OCI-LY1 (cell line): Measurements from ENCODE around the gene ENTPD7.
"Not testable (repeated sequence)": the region's sequence is repeated elsewhere in the genome, so short reads cannot be mapped to it uniquely, and the experiment has no call there.

Source experiments
- H2AFZ ChIP-seq: fragments of 200-600 bp; sonication (generic), shearing (Covaris generic); 2 replicates; pipeline ENCODE4 v1.6.0; 2014; ENCODE audit warnings: antibody characterized with exemption, mild to moderate bottlenecking, low read length
- H3F3A ChIP-seq: fragments of 200-600 bp; sonication (generic), shearing (Covaris generic); 2 replicates; pipeline ENCODE4 v1.6.0; 2014; ENCODE audit warnings: mild to moderate bottlenecking, antibody characterized with exemption, low read length, moderate library complexity; ENCODE audit not compliant: insufficient read depth
- H3K27ac ChIP-seq: fragments of 200-600 bp; sonication (generic); 2 replicates; pipeline ENCODE4 v1.5.1; 2014; ENCODE audit warnings: low read length, mixed run types, mild to moderate bottlenecking, low read depth; ENCODE audit not compliant: poor library complexity, severe bottlenecking
- H3K27me3 ChIP-seq: fragments of 200-600 bp; sonication (generic); 2 replicates; pipeline ENCODE4 v1.6.0; 2014; ENCODE audit warnings: antibody characterized with exemption, mild to moderate bottlenecking, low read length, moderate library complexity; ENCODE audit not compliant: insufficient read depth
- H3K36me3 ChIP-seq: fragments of 200-600 bp; sonication (generic); 2 replicates; pipeline ENCODE4 v1.6.1; 2014; ENCODE audit warnings: mild to moderate bottlenecking, antibody characterized with exemption, low read length, moderate library complexity, mixed read lengths; ENCODE audit not compliant: insufficient read depth
- H3K4me1 ChIP-seq: fragments of 200-600 bp; sonication (generic); 2 replicates; pipeline ENCODE4 v1.5.1; 2014; ENCODE audit warnings: mild to moderate bottlenecking, low read length, moderate library complexity; ENCODE audit not compliant: insufficient read depth, severe bottlenecking
- H3K4me2 ChIP-seq: fragments of 200-600 bp; sonication (generic), shearing (Covaris generic); 2 replicates; pipeline ENCODE4 v1.6.1; 2014; ENCODE audit warnings: low read length
- H3K4me3 ChIP-seq: fragments of 200-600 bp; sonication (generic); 2 replicates; pipeline ENCODE4 v1.5.1; 2014; ENCODE audit warnings: low read length, low read depth, mild to moderate bottlenecking, mixed read lengths; ENCODE audit not compliant: poor library complexity, severe bottlenecking
- H3K79me2 ChIP-seq: fragments of 200-600 bp; shearing (Covaris generic); 2 replicates; pipeline ENCODE4 v1.6.1; 2016; ENCODE audit warnings: mixed run types, low read length, mixed read lengths; ENCODE audit not compliant: insufficient read depth
- H3K9ac ChIP-seq: fragments of 200-600 bp; sonication (generic), shearing (Covaris generic); 2 replicates; pipeline ENCODE4 v1.6.1; 2014; ENCODE audit warnings: mild to moderate bottlenecking, low read length, mixed read lengths
- H3K9me2 ChIP-seq: fragments of 200-600 bp; sonication (generic), shearing (Covaris generic); 2 replicates; pipeline ENCODE4 v1.6.1; 2014; ENCODE audit warnings: low read depth, mild to moderate bottlenecking, low read length, mixed read lengths
- H3K9me3 ChIP-seq: fragments of 200-600 bp; shearing (Covaris generic); 2 replicates; pipeline ENCODE4 v1.6.1; 2014; ENCODE audit warnings: low read length, mixed read lengths
- H4K20me1 ChIP-seq: fragments of 200-600 bp; sonication (generic), shearing (Covaris generic); 2 replicates; pipeline ENCODE4 v1.6.0; 2016; ENCODE audit warnings: mild to moderate bottlenecking, low read length; ENCODE audit not compliant: insufficient read depth
- EZH2 ChIP-seq: fragments of 200-600 bp; sonication (generic), shearing (Covaris generic); IDR thresholded peaks from 2 replicates; pipeline ENCODE4 v1.8.0; 2017; ENCODE audit warnings: borderline replicate concordance, mixed run types, mild to moderate bottlenecking, antibody characterized with exemption, low read length, moderate library complexity, mixed read lengths
- TF ChIP-seq, protein P1 (sequence below): fragments of 200-600 bp; sonication (generic), shearing (Covaris generic); IDR thresholded peaks from 2 replicates; pipeline ENCODE4 v1.5.1; 2017; ENCODE audit warnings: mild to moderate bottlenecking, antibody characterized with exemption, low read length, moderate library complexity, mixed read lengths

ENTPD7 gene

DNA sequence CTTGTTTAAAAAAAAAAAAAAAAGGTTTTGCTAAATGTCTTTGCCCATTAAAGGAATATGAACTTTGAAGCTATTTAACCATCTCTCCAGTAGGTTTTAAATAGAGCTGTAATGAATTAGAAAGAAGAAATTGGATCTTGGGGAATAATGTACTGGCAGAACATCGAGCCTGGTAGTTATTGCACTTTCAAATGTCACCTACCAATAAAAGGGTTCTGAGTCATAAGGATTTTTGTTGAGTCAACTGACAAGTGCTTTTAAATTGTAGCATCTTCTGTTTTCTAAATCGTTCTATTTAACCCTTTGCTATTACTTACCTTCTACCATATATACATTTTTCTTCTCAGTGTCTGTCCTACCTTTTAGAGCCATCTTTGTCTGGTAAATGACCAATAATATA is 83.4 kb downstream of the ENTPD7 start:
- no peak overlapping the region for H2AFZ ChIP-seq
- no peaks in the 10 kb centered on the region for H3K4me1 ChIP-seq
- H3K36me3 ChIP-seq, result peaks cover 79% of the 10 kb centered on the region
- no peaks in the 10 kb centered on the region for H3K27me3 ChIP-seq
- no peak for TF ChIP-seq EZH2
- TF ChIP-seq, protein P1, sequence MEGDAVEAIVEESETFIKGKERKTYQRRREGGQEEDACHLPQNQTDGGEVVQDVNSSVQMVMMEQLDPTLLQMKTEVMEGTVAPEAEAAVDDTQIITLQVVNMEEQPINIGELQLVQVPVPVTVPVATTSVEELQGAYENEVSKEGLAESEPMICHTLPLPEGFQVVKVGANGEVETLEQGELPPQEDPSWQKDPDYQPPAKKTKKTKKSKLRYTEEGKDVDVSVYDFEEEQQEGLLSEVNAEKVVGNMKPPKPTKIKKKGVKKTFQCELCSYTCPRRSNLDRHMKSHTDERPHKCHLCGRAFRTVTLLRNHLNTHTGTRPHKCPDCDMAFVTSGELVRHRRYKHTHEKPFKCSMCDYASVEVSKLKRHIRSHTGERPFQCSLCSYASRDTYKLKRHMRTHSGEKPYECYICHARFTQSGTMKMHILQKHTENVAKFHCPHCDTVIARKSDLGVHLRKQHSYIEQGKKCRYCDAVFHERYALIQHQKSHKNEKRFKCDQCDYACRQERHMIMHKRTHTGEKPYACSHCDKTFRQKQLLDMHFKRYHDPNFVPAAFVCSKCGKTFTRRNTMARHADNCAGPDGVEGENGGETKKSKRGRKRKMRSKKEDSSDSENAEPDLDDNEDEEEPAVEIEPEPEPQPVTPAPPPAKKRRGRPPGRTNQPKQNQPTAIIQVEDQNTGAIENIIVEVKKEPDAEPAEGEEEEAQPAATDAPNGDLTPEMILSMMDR, result no peak
- no peak overlapping the region for H3K27ac ChIP-seq
- no peaks in the 10 kb centered on the region for H3F3A ChIP-seq
- H3K4me2 ChIP-seq, result no peak overlapping the region
- no peaks in the 10 kb centered on the region for H4K20me1 ChIP-seq
- no peak overlapping the region for H3K4me3 ChIP-seq
- no peak overlapping the region for H3K9ac ChIP-seq
- no peaks in the 10 kb centered on the region for H3K9me3 ChIP-seq
- H3K9me2 ChIP-seq, result no peaks in the 10 kb centered on the region
- H3K79me2 ChIP-seq, result no peaks in the 10 kb centered on the region

DNA sequence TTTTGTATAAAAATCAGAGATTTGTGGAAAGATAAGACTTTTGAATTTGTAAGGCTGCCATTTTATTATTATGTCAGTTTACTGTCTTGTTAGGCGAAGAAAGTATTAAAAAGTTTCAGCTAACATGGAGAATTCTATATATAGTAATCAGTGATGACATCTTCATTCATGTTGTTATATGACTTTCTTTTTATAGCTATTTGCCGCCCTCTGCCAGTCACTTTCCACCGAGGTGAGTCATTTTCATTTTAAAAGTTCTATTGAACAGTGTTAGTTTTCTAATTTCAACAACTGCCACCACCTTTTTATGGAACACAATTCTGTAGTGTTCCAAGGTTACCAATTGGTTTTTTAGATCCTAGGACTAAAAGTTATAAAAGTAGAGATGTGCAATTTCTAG is 84.5 kb downstream of the ENTPD7 start:
- H3F3A ChIP-seq, result no peaks in the 10 kb centered on the region
- no peaks in the 10 kb centered on the region for H3K4me1 ChIP-seq
- no peak overlapping the region for H3K4me2 ChIP-seq
- H3K36me3 ChIP-seq, result peaks cover 77% of the 10 kb centered on the region
- H4K20me1 ChIP-seq, result no peaks in the 10 kb centered on the region
- H3K9ac ChIP-seq, result no peak overlapping the region
- H3K27ac ChIP-seq, result no peak overlapping the region
- no peak overlapping the region for H3K4me3 ChIP-seq
- H3K9me2 ChIP-seq, result no peaks in the 10 kb centered on the region
- H2AFZ ChIP-seq, result no peak overlapping the region
- H3K9me3 ChIP-seq, result no peaks in the 10 kb centered on the region
- TF ChIP-seq, protein P1, result no peak
- TF ChIP-seq EZH2, result no peak
- no peaks in the 10 kb centered on the region for H3K79me2 ChIP-seq
- no peaks in the 10 kb centered on the region for H3K27me3 ChIP-seq

DNA sequence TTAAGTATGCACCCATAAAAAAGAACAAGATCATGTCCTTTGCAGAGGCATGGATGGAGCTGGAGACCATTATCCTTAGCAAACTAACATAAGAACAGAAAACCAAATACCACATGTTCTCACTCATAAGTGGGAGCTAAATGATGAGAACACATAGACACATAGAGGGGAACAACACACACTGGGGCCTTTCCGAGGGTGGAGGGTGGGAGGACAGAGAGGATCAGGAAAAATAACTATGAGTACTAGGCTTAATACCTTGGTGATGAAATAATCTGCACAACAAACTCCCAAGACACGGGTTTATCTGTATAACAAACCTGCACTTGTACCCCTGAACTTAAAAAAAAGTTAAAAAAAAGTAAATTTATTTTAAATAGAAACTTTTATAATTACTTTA is 86.9 kb downstream of the ENTPD7 start:
- H3K4me3 ChIP-seq, H3K4me1 ChIP-seq, H3K9me2 ChIP-seq, H2AFZ ChIP-seq, H3K27ac ChIP-seq, H3K9ac ChIP-seq, H3K27me3 ChIP-seq, H3K4me2 ChIP-seq, H3K79me2 ChIP-seq, H3F3A ChIP-seq, H3K9me3 ChIP-seq, H4K20me1 ChIP-seq: not testable (repeated sequence)
- peaks cover 62% of the 10 kb centered on the region for H3K36me3 ChIP-seq

DNA sequence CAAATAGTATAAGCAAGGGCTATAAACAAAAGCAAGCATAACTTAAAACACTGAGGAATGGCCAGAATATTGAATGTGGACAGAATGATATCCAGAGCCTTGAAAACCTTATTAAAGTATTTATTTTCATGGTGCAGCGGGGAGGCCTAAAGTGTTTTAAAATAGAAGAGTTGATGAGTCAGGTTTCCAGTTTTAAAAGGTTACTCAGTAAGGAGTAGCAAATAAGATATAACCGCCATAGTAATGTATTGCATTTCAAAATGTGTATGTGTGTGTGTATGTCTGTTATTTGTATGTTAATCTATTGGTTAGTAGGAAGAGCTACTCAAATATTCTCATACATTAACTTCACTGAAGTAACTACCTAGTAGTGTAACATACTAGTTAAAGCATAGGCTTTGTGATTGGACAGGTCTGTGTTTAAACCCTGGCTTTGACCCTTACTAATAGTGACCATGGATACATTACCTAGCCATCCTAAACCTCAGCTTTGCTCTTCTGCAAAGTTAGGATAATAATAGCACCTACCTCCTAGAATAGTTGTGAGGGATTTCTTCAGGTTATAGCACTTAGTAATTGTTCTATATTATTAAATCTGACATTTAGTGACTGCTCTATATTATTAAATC is 89.6 kb downstream of the ENTPD7 start:
- no peaks in the 10 kb centered on the region for H3K79me2 ChIP-seq
- TF ChIP-seq EZH2, result no peak
- TF ChIP-seq, protein P1, result no peak
- no peak overlapping the region for H3K4me2 ChIP-seq
- H3K27ac ChIP-seq, result no peak overlapping the region
- H2AFZ ChIP-seq, result no peak overlapping the region
- H3K9ac ChIP-seq, result no peak overlapping the region
- H3F3A ChIP-seq, result no peaks in the 10 kb centered on the region
- no peaks in the 10 kb centered on the region for H3K27me3 ChIP-seq
- H3K9me2 ChIP-seq, result no peaks in the 10 kb centered on the region
- H3K36me3 ChIP-seq, result peaks cover 48% of the 10 kb centered on the region
- H3K4me1 ChIP-seq, result no peaks in the 10 kb centered on the region
- H3K4me3 ChIP-seq, result no peak overlapping the region
- no peaks in the 10 kb centered on the region for H3K9me3 ChIP-seq
- H4K20me1 ChIP-seq, result no peaks in the 10 kb centered on the region
